Right lobe of liver (tissue), 6 donors: ENCODE data around the gene KCNH2. TPM values are rescaled to one million over a fixed set of nuclear protein-coding genes. Genes with fewer than 3 reads are reported as not detected.

ENCODE experiments used
- ATAC-seq, 4 donors: fragments of 200-7000 bp; cut with Tn5 transposase; one replicate each; pipeline ENCODE4 v1.9.1; 2020; ENCODE audit warnings: mild to moderate bottlenecking in 4 of 4, moderate library complexity in 4 of 4
- DNase-seq, 3 donors: peaks; one replicate each; pipeline ENCODE4 v3.0.0-alpha.2; 2020
- H3K27ac ChIP-seq, 3 donors: fragments of 200-600 bp; one replicate each; pipeline ENCODE4 v1.8.0; 2022
- H3K27me3 ChIP-seq, 2 donors: fragments of 200-600 bp; one replicate each; pipeline ENCODE4 v1.8.0; 2022
- H3K36me3 ChIP-seq, 4 donors: fragments of 200-600 bp; sonication (generic) in 1 of 4; one replicate each; pipeline versions ENCODE4 v1.5.1 to v1.8.0; 2017 to 2022; ENCODE audit warnings: control low read depth in 1 of 4
- H3K4me1 ChIP-seq, 4 donors: fragments of 200-600 bp; sonication (generic) in 1 of 4; one replicate each; pipeline versions ENCODE4 v1.5.1 to v1.8.0; 2017 to 2022; ENCODE audit warnings: control low read depth in 1 of 4
- H3K4me3 ChIP-seq, 3 donors: fragments of 200-600 bp; one replicate each; pipeline ENCODE4 v1.8.0; 2022
- H3K9me3 ChIP-seq, 4 donors: fragments of 200-600 bp; sonication (generic) in 1 of 4; one replicate each; pipeline versions ENCODE4 v1.5.1 to v1.8.0; 2017 to 2022; ENCODE audit warnings: control low read depth in 1 of 4
- CTCF ChIP-seq, 4 donors: fragments of 200-600 bp in 3 of 4; fragments of 450-650 bp in 1 of 4; IDR thresholded peaks; one replicate each; pipeline versions ENCODE4 v1.5.1 to v1.8.0; 2016 to 2022; ENCODE audit warnings: antibody characterized with exemption in 4 of 4, mild to moderate bottlenecking in 2 of 4
- POLR2A ChIP-seq: fragments of 450-650 bp; IDR thresholded peaks from one replicate; pipeline ENCODE4 v1.6.1; 2017; ENCODE audit warnings: antibody characterized with exemption, mild to moderate bottlenecking
- WGBS: methylation state at CpG from one replicate; pipeline ENCODE4 v1.1.6; 2018; ENCODE audit warnings: low coverage, low lambda C conversion rate; ENCODE audit not compliant: insufficient coverage; ENCODE audit errors: missing lambda C conversion rate; 5-methylcytosine and 5-hydroxymethylcytosine counted together
- intact Hi-C, 2 donors: fragments of 100-400 bp; cut with DNase I; formaldehyde crosslinking; loops; one replicate each; pipeline versions ENCODE4 v1.11.2 to v1.14.1; 2022
- total RNA-seq, 6 experiments: library from RNA; depleted of rRNA in 2 of 6; stranded (reverse); fragments of >200 nt in 2 of 6; fragmentation: NEBNext Ultra II Directional in 3 of 6; extraction: Animal tissue kit (Norgen Biotek cat#: 25700) in 3 of 6; gene quantifications; one replicate each; pipeline versions ENCODE4 v1.1.0 to v1.2.4, GENCODE V29; 2016 to 2023
- donor health status: DM: no; HTN: yes; CAD: no.
- donor health status: DM: no; HTN: no; CAD: no.
- donor health status: DM: no; HTN: no; CAD: no.
- donor health status: DM: no; HTN: yes; CAD: no.
- donor health status: DM: no; HTN: yes; CAD: no.

Gene KCNH2
- total RNA-seq, 6 experiments from 2014 or later: 0.11 to 0.69 (median 0.18) TPM; not detected in 1

GRCh38 chr7:150946421-150947240 lies 31.5 kb downstream of the KCNH2 start:
- Histone ChIP-seq H3K27ac (no peak overlapping the region), H3K4me3 (no peak overlapping the region), H3K36me3 (no peaks in the 10 kb centered on the region), H3K9me3 (no peaks in the 10 kb centered on the region), H3K27me3 (no peaks in the 10 kb centered on the region), H3K4me1 (no peaks in the 10 kb centered on the region)
- TF ChIP-seq POLR2A (no peak), CTCF (IDR thresholded peaks at IDR 0.05) (no peak)
- DNase-seq: peak in 2 of 3 donors; percentile 38 to 54
- 64% methylated on average over 8 of the region's 27 CpGs for WGBS
- intact Hi-C loops: no loop called here
- no peak for ATAC-seq

GRCh38 chr7:150945853-150946420 lies 32.2 kb downstream of the KCNH2 start:
- Histone ChIP-seq H3K27me3 (no peaks in the 10 kb centered on the region), H3K4me1 (no peaks in the 10 kb centered on the region), H3K4me3 (no peak overlapping the region), H3K9me3 (no peaks in the 10 kb centered on the region), H3K27ac (no peak overlapping the region), H3K36me3 (no peaks in the 10 kb centered on the region)
- intact Hi-C loops: no loop called here
- DNase-seq (peak in 2 of 3 donors; percentile 34 to 39), ATAC-seq (no peak)
- WGBS: 68% methylated on average over 3 of the region's 17 CpGs
- no peak for TF ChIP-seq CTCF (IDR thresholded peaks at IDR 0.05)
- TF ChIP-seq POLR2A: no peak

GRCh38 chr7:150945171-150945852 lies 32.8 kb downstream of the KCNH2 start:
- TF ChIP-seq CTCF (IDR thresholded peaks at IDR 0.05): no peak
- no peak for TF ChIP-seq POLR2A
- ATAC-seq: no peak
- no peaks in the 10 kb centered on the region for H3K4me1 ChIP-seq
- H3K36me3 ChIP-seq: no peaks in the 10 kb centered on the region
- intact Hi-C loops: no loop called here
- no peak overlapping the region for H3K4me3 ChIP-seq
- peak in 1 of 3 donors; percentile 42 for DNase-seq
- H3K27me3 ChIP-seq: no peaks in the 10 kb centered on the region
- H3K27ac ChIP-seq: no peak overlapping the region
- 48% methylated on average over 8 of the region's 19 CpGs for WGBS
- H3K9me3 ChIP-seq: no peaks in the 10 kb centered on the region

GRCh38 chr7:150944066-150945042 lies 33.8 kb downstream of the KCNH2 start:
- Histone ChIP-seq H3K36me3 (no peaks in the 10 kb centered on the region), H3K4me1 (no peaks in the 10 kb centered on the region), H3K27me3 (no peaks in the 10 kb centered on the region), H3K4me3 (no peak overlapping the region), H3K9me3 (no peaks in the 10 kb centered on the region), H3K27ac (no peak overlapping the region)
- DNase-seq (peak in 1 of 3 donors; percentile 33), ATAC-seq (no peak)
- TF ChIP-seq POLR2A (no peak), CTCF (IDR thresholded peaks at IDR 0.05) (no peak)
- 90% methylated on average over 2 of the region's 6 CpGs for WGBS
- intact Hi-C loops: no loop called here
